A549 treated with AZD9567 at 1 μM for 4 hours (cell line): ENCODE measurements around the gene RFC4. TPM values are rescaled to one million over a fixed set of nuclear protein-coding genes. Genes with fewer than 3 reads are reported as not detected.

ENCODE experiments used
- total RNA-seq: library from RNA; stranded (reverse); fragments of 200-300 nt; extraction: Qiagen RNA extraction; gene quantifications from 5 replicates; pipeline ENCODE4 v1.2.3, GENCODE V29; 2022; ENCODE audit not compliant: insufficient read depth

The RFC4 gene
- 42.2 to 45.6 TPM (median 43.3 TPM) in 5 replicates for total RNA-seq

GRCh38 chr3:186806089-186807055 is at the start of gene RFC4:
Gene RFC4, minus strand, starts transcription at chr3:186806482. Its CDS starts 1,769 bp downstream, at chr3:186804713.

GRCh38 chr3:186842426-186843038 is 36.2 kb upstream of the RFC4 start, which contains the start of gene ADIPOQ:
Gene ADIPOQ, plus strand, starts transcription at chr3:186842710. Its CDS starts 10,349 bp downstream, at chr3:186853059.

GRCh38 chr3:186783058-186783730 is 23.1 kb downstream of the RFC4 start, which contains the start of gene EIF4A2:
Gene EIF4A2, plus strand, starts transcription at chr3:186783577. Its CDS starts 34 bp downstream, at chr3:186783611.

Other genes starting within 250 kb of the RFC4 start
- 6.5 to 10.0 TPM (median 7.1 TPM) in 5 replicates for gene TBCCD1, start 239.1 kb downstream of the RFC4 start, total RNA-seq
- gene DNAJB11, start 235.8 kb downstream of the RFC4 start, total RNA-seq, result 47.8 to 52.6 TPM (median 51.5 TPM) in 5 replicates
- 0.05 to 1.3 TPM (median 0.10 TPM) in 4 of 5 replicates, not detected in the other for gene AHSG, start 193.4 kb downstream of the RFC4 start, total RNA-seq
- gene FETUB, start 166.1 kb downstream of the RFC4 start, total RNA-seq, result 0.09 to 0.13 TPM (median 0.10 TPM) in 3 of 5 replicates, not detected in the others
- gene HRG, start 140.5 kb downstream of the RFC4 start, total RNA-seq, result not detected in 5 replicates
- not detected in 5 replicates for gene KNG1, start 89.1 kb downstream of the RFC4 start, total RNA-seq
- 145 to 165 TPM (median 156 TPM) in 5 replicates for gene EIF4A2, start 22.9 kb downstream of the RFC4 start, total RNA-seq
- gene ADIPOQ, start 36.2 kb upstream of the RFC4 start, total RNA-seq, result not detected in 5 replicates
- gene ST6GAL1, start 124.0 kb upstream of the RFC4 start, total RNA-seq, result 2.7 to 4.2 TPM (median 3.5 TPM) in 5 replicates